CD4-positive, alpha-beta T cell treated with Interleukin-2 at 100 ng/mL for 4 hours (primary cell): Measurements from ENCODE around the gene SLC24A3.

Source experiments
- DNase-seq: peaks from one replicate; pipeline ENCODE4 v3.0.0-alpha.2; 2020; ENCODE audit warnings: low spot score

Gene SLC24A3

DNA sequence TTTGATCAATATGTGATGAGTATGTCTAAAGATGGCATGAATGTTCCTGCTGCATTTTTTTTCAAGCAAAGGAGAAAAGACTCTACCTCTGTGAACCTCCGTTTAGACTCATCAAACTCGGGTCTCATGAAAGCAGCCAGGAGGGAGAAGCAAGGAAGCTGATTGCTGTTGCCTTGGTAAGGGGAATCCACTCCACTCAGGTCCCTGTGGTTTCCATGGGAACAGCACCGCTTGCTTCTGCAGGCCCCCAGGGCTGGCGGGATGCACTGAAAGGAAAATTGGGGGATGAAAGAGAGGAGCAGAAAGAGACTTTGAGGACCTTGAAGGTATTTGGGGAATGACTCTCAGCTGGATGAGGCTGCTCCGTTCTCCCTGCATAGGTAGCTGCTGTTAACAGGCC is 296.0 kb downstream of the SLC24A3 start:
- no peak for DNase-seq

DNA sequence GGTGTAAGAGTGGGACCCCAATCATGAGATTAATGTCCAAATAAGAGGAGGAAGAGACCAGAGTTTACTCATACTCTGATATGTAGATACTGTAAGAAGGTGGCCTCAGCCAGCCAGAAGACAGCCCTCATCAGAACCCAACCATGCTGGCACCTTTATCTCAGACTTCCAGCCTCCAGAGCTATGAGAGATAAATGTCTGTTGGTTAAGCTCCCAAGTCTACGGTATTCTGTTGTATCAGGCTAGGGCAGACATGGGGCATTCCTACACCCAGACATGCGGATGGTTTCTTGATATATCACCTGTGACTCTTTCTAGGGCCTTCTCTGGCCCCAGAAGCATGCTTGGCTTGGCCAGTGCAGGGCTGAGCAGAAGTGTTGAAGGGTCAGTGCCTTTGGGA is 298.2 kb downstream of the SLC24A3 start:
- DNase-seq: no peak

DNA sequence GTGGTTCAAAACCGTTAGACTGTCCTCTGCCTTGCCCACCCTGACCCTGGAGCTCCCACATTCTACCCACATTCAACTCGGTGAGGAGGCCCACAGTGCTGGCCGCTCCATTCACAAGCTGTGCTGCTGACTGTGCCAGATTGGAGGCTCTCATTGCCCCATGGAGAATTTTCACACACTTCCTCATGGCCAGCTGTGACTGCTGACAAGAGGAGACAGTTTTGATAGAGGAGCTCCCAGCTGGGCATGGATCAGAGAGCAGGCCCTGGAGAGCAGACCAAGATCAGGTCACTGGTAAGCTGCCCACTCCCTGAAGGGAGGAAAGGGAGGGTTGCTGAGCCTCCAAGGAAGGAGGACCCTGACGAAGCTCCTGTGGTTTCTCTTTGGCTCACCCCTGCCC is 299.5 kb downstream of the SLC24A3 start:
- DNase-seq: no peak

DNA sequence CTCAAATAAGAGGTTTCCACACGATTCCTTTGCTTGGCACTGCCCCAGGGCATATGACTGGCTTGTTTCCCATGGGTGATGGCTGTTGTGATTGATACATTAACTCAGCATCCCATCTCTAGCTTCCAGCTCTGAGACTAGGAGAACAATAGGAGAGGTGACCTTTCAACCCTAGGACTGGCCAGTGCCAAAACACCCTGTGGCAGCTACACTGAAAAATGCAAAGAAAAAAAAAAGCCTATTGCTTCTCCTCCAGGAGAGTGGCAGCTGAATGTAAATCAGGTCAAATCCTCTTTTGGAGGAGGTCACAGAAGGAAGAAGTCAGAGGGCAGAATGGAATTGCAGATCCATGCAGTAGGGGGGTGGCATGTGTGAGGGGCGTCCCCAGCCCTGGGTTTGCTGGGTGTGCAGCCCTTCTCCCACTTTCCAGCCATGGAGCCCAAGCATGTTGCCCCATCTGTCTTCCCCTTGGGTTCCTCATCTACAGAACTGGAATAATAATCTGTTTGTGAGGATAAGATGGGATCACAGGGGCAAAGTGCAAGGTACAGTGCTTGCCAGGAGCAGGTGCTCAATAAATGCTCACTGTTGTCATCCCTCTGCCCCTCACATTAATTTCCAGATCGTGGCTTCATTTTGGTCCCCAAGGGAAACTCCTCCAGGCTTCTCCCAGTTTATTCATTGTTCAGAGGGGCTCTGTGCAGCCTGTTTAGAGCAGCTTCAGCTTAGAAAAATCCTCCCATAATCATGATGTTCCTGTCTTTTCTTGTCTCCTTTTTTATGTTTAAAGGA is 300.6 kb downstream of the SLC24A3 start:
- no peak for DNase-seq

DNA sequence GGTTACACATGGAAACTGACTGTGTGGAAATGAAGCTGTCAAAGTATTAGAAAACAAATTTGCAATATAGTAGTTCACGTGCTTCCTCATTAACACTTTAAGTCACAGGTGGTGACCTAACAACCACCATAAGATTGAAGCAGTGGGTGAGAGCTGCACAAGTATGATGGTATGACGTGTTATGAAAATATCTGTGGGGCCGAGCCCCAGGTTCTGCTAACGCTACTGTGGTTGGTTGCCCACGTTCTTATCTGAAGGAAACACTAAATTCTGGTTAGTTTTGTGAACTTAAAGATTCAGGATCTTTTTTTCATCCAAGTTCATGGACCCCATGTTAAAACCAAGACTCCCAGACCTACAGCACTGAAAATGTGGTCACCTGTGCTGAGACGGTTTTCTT is 302.6 kb downstream of the SLC24A3 start:
- no peak for DNase-seq

DNA sequence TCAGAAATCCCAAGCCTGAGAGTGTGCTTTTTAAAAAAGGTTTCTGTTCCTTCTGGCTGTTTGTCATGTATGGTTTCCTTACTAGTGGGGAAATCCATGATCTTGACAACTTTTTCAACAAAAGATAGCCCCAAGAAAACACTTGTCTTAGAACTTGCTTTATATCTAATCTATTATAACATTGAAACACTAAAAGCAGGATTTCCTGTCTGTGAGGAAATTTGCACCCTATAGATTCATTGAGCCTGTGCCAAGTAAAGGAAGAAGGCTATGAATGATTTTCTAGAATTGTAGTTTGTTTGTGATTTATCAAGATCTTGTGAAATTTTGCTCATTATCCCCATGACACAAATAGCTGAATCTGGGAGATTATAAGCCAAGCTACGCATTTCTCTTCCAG is 307.0 kb downstream of the SLC24A3 start:
- no peak for DNase-seq

DNA sequence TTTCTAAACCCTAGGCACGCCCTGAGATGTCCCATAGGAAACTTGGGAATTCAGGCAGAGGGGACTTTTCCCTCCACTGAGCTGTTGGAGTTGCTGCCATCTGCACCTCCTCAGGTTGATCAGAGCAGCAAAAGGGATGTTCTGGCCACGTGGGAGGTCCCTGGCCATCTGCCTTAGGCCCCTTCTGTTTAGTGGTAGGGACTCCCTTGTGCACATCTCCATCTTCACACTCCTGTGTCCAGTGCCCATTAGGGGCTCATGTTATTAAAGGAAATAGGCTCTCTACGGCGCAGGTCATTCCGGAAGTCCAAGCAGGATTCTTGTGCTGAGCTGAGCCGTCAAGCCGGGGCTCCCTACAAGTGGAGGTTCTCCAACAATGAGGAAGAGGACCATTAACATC is 307.8 kb downstream of the SLC24A3 start:
- DNase-seq: no peak

GRCh38 chr20:19522071-19522801 is 309.8 kb downstream of the SLC24A3 start:
- DNase-seq: no peak

DNA sequence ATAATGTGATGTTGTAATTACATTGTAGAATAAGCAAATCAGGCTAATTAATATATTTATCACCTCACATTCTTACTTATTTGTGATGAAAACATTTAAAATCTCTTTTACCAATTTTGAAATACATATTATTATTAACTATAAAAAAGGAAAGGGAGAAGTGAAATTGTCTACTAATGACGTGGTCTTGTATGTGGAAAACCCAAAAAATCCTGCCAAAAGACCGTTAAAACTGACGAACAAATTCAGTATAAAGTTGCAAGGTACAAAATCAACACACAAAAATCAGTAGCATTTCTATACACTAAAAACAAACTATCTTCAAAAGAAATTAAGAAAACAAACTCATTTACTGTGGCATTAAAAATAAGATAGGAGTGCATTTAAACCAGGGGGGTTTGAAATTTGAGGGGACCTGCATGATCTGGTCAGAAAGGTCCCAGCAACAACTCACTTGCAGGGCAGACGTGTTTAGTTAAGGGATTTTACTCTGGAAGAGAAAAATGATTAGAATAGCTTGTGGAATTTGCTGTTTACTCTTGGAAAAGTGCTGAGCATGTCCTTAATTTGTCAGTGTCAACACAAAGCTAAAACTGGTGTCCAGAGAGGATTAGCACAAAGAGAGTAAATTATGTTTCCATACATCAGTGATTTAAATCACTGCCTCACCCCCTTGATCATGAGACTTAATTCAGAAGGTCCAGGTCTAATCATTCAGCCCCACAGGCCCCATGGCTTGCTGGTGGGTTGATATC is 310.6 kb downstream of the SLC24A3 start:
- no peak for DNase-seq

- no peak for DNase-seq
Measured at GRCh38 chr20:19524691-19525090, 312.2 kb downstream of the SLC24A3 start.

DNA sequence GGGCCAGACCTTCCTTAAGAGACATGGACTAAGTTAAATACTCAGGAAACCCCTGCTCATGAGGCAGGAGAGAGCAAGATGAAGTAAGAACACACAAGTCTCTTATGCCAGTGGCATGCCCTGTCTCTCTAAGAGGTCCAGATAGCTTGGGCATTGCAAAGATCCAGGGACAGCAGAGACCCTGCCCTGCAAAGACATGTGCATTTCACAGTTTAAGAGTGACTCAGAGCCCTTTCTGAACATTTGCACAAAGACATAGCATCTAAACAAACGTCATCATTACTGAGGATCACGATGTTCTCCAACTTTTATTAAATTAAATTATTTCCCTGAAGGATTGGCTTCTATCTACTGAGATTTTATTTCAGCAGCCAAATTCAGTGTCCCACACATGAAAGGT is 315.1 kb downstream of the SLC24A3 start:
- DNase-seq: no peak

DNA sequence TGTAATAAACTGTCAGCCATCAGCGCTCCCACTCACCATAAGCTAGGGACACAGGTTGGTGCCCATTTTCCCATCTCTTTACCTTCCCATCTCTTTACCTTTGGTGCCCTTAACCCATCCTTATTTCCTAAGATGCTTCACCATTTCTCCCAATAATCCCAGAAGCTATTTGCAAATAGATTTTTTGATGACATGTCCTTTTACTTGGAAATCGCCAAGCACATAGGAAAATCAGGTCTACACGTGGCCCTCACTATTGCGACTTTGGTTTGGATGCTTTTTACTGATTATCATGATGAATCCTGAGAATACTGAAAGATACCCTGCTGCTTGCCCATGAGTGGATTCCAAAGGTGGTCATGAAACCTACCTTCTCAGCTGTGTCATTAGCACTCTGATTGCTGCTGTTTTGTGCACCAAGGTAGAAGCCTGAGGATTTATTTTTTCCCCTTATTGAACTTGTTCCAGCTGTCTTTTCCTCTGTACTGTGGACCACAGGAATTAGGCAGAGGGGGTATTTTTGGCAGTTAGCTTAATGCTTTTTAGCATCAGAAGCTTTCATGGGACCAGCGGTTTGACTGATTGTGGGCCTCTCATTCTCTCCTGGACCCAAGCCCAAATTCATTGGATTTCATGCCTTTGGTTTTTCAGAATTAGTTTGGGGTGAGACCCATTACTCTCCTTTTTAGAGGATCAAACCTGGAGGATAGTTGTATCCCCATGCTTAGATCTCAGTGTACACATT is 316.0 kb downstream of the SLC24A3 start:
- DNase-seq: no peak

DNA sequence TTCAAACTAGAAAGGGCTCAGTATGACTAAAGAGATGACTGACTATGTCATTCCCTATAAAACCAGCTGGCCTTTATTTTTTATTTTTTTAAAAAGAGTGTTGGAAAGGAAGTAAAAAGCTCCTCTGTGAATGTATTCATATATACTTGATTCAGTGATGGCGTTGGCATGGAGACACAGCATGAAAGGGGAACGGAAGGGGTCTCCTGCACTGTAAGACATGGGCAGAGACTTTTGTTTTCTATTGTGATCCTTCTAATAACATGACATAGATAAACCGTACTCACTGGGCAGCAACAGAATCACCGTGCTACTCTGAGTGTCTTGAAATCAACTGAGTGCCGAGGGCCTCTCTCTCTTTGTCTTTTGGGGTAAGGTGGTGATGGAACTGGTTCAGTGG is 317.6 kb downstream of the SLC24A3 start:
- no peak for DNase-seq

GRCh38 chr20:19531446-19531845 is 319.0 kb downstream of the SLC24A3 start:
- DNase-seq: no peak

DNA sequence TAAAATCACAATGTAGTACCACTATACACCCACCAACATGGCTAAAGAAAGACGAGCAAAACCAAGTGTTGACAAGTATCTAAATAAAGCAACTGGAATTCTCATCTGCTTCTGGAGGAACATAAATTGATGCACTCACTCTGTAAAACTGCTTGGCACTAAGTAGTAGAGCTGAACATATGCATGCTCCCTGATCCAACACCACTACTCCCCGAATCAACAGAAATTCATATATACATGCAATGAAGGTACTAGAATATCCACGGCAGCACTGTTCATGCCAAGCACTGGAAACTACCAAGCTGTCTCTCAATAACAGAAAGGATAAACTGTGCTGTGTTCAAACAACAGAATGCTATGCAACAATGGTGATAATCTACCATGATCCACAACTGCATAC is 326.1 kb downstream of the SLC24A3 start:
- DNase-seq: no peak

DNA sequence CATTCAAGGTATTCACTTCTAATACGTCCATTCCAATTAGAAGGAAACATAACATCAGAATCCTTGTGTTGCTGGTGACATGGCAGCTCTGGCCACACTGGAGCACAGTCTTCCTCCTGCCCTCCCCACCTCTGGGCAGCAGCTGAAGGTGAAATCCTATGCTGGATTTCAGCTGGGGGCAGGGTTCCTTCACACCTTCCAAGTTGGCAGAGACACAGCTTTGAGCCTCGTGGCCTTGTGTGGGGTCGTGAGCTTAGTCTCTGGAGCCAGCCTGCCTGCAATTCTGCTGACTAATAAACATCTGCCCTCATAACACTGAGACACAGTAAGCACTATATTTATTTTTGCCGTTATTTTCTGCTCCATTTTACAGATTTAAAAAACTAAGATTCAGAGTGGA is 326.7 kb downstream of the SLC24A3 start:
- DNase-seq: no peak

GRCh38 chr20:19540392-19540791 is 327.9 kb downstream of the SLC24A3 start:
- no peak for DNase-seq

GRCh38 chr20:19543101-19543500 is 330.7 kb downstream of the SLC24A3 start:
- no peak for DNase-seq

- DNase-seq: no peak
Measured at GRCh38 chr20:19544684-19545083, 332.2 kb downstream of the SLC24A3 start.

- no peak for DNase-seq
Measured at GRCh38 chr20:19546648-19547047, 334.2 kb downstream of the SLC24A3 start.

GRCh38 chr20:19547547-19547946 is 335.1 kb downstream of the SLC24A3 start:
- DNase-seq: no peak

DNA sequence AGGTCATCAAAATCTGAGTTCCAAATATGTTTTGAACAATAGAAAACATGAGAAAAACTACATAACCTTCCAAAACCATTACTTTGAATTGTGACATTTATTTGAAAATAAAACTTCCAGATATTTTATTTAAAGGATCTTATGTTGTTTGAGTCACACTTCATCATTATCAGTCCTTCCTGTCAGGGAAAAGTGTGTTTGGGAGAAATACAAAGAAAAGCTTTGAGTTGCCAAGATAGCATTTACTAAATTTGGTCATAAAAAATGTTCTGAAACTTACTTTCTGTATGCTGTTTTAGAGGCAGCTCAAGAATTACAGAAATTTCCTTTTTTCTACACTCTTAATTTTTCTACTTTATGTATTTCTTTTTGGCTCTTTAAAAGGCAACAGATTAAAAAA is 337.5 kb downstream of the SLC24A3 start:
- no peak for DNase-seq
